Globus pallidus (tissue), 1 donor: Measurements from ENCODE around the gene POU6F1.
"Not testable (repeated sequence)": the region's sequence is repeated elsewhere in the genome, so short reads cannot be mapped to it uniquely, and the experiment has no call there.

Source experiments
- DNase-seq: peaks from one replicate; pipeline ENCODE4 v3.0.0-alpha.2; 2015; ENCODE audit warnings: low spot score

POU6F1 gene

GRCh38 chr12:51217968-51218606 is at the start of gene POU6F1:
TSS of gene POU6F1 (minus strand) at chr12:51218062. CDS start at chr12:51206836, 11,226 bp downstream.
- DNase-seq, result peak; percentile 85

GRCh38 chr12:51265024-51265423 is 47.2 kb upstream of the POU6F1 start:
- DNase-seq, result no peak

- DNase-seq, result no peak
Measured at GRCh38 chr12:51264297-51264696, 46.4 kb upstream of the POU6F1 start.

- no peak for DNase-seq
Measured at GRCh38 chr12:51263341-51263740, 45.5 kb upstream of the POU6F1 start.

- no peak for DNase-seq
Measured at GRCh38 chr12:51262758-51263177, 44.9 kb upstream of the POU6F1 start.

GRCh38 chr12:51259600-51259999 is 41.7 kb upstream of the POU6F1 start:
- not testable (repeated sequence) for DNase-seq

- no peak for DNase-seq
Measured at GRCh38 chr12:51254536-51254935, 36.7 kb upstream of the POU6F1 start.

- DNase-seq, result no peak
Measured at GRCh38 chr12:51253276-51253675, 35.4 kb upstream of the POU6F1 start.

- no peak for DNase-seq
Measured at GRCh38 chr12:51247523-51248206, 29.8 kb upstream of the POU6F1 start.

- peak; percentile 32 for DNase-seq
Measured at GRCh38 chr12:51246254-51246853, 28.5 kb upstream of the POU6F1 start.

GRCh38 chr12:51245476-51246253 is 27.8 kb upstream of the POU6F1 start:
- no peak for DNase-seq

GRCh38 chr12:51244269-51244668 is 26.4 kb upstream of the POU6F1 start:
- DNase-seq, result no peak

GRCh38 chr12:51242876-51243275 is 25.0 kb upstream of the POU6F1 start:
- peak; percentile 25 for DNase-seq

- DNase-seq, result no peak
Measured at GRCh38 chr12:51242120-51242519, 24.3 kb upstream of the POU6F1 start.

- no peak for DNase-seq
Measured at GRCh38 chr12:51240971-51241370, 23.1 kb upstream of the POU6F1 start.

- peak; percentile 96 for DNase-seq
Measured at GRCh38 chr12:51238510-51239334, 20.9 kb upstream of the POU6F1 start, which contains the start of gene DAZAP2. TSS of gene DAZAP2 (plus strand) at chr12:51238826. CDS start at chr12:51238908, 82 bp downstream.

- DNase-seq, result no peak
Measured at GRCh38 chr12:51238037-51238509, 20.2 kb upstream of the POU6F1 start.

GRCh38 chr12:51234530-51234929 is 16.7 kb upstream of the POU6F1 start:
- DNase-seq, result no peak

GRCh38 chr12:51232642-51233041 is 14.8 kb upstream of the POU6F1 start:
- no peak for DNase-seq

- DNase-seq, result no peak
Measured at GRCh38 chr12:51229116-51229809, 11.4 kb upstream of the POU6F1 start.

- DNase-seq, result no peak
Measured at GRCh38 chr12:51227962-51228361, 10.1 kb upstream of the POU6F1 start.
